Measurements from ENCODE around the gene OVCH2.

Gene OVCH2

DNA sequence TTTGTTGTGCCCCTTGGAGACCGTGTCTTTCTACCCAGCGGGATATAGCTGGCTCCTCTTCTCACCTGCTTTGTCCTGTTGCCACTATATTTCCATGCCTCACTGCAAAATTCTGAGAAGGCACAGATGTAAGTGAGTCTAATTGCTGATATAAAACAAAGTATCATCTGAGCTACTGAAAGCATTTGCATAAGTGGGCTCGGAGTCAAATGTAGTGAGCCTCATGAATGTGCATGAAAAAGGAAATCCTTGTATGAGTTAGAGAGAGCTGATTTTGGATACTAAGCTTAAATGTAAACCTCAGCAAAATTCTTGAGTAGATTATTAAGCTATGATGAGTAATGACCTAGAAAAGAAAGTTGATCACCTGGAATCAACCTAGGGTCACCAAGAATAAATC is 13.9 kb downstream of the OVCH2 start:
- TF ChIP-seq, protein P1, sequence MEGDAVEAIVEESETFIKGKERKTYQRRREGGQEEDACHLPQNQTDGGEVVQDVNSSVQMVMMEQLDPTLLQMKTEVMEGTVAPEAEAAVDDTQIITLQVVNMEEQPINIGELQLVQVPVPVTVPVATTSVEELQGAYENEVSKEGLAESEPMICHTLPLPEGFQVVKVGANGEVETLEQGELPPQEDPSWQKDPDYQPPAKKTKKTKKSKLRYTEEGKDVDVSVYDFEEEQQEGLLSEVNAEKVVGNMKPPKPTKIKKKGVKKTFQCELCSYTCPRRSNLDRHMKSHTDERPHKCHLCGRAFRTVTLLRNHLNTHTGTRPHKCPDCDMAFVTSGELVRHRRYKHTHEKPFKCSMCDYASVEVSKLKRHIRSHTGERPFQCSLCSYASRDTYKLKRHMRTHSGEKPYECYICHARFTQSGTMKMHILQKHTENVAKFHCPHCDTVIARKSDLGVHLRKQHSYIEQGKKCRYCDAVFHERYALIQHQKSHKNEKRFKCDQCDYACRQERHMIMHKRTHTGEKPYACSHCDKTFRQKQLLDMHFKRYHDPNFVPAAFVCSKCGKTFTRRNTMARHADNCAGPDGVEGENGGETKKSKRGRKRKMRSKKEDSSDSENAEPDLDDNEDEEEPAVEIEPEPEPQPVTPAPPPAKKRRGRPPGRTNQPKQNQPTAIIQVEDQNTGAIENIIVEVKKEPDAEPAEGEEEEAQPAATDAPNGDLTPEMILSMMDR (IDR thresholded peaks at IDR 0.05; ENCODE audit: low read depth, low read length, missing control alignments) = no peak
- DNase-seq (ENCODE audit: low read depth) = no peak
- no peak overlapping the region for H3K4me3 ChIP-seq (ENCODE audit: low read depth, low read length)

DNA sequence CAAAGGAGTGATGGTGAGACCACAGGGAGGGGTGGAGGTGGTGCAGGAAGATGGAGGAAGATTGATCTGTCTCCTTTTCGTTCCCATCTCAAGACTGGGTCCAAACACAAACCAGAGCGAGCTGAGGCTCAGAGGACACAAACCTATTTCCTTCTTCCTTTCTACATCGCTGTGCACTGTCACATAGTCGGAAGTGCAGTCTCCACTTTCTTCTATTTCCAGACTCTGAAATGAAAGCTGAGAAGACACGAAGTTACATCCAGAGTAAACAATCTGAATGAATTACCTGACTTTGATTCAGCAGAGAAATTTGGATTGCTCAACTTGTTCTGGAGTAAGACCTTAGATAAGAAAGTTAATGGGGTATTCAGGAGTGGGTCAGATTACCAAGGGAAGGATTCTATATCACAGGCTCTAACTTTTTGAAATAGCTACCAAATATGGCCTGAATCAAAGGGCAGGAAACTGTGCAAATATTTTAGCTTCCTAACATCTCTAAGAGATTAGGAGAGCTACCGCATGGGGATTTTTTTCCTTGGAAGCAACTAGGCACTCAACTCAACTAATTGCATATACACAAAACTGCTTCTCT is 14.4 kb downstream of the OVCH2 start:
- H3K4me3 ChIP-seq (ENCODE audit: low read depth, low read length) = no peak overlapping the region
- TF ChIP-seq, protein P1 (IDR thresholded peaks at IDR 0.05; ENCODE audit: low read depth, low read length, missing control alignments) = no peak
- DNase-seq (ENCODE audit: low read depth) = no peak

DNA sequence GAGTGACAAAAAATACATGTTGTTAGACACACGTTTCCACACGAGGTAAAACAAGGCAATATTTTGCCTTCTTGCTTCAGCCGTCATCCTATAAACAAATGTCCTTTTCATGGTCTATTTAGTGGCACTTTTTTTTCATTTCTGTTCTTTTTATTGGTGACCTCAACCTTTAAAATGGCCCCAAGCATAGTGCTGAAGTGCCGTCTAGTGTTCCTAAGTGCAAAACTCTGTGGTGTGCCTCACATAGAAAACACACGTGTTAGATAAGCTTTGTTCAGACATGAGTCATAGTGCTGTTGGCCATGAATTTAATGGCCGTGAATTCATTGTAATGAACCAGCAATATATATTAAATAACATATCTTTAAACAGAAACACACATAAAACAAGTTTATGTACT is 15.6 kb downstream of the OVCH2 start:
- no peak overlapping the region for H3K4me3 ChIP-seq (ENCODE audit: low read depth, low read length)
- TF ChIP-seq, protein P1 (IDR thresholded peaks at IDR 0.05; ENCODE audit: low read depth, low read length, missing control alignments) = no peak
- no peak for DNase-seq (ENCODE audit: low read depth)

DNA sequence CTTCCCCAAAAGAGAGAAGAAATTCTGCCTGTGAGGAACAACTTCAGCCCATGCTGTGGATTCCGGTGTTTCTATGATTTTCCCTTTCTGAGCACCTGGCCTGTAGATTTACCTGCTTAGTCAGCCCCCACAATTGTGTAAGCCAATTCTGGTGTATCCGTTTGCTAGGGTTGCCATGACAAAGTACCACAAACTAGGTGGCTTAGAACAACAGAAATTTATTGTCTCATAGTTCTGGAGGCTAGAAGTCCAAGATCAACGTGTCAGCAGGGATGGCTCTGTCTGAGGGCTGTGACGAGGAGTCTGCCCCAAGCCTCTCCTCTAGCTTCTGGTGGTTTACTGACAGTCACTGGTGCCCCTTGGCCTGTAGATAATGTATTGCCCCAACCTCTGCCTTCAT is 17.0 kb downstream of the OVCH2 start:
- TF ChIP-seq, protein P1 (IDR thresholded peaks at IDR 0.05; ENCODE audit: low read depth, low read length, missing control alignments) = no peak
- DNase-seq (ENCODE audit: low read depth) = no peak
- no peak overlapping the region for H3K4me3 ChIP-seq (ENCODE audit: low read depth, low read length)

DNA sequence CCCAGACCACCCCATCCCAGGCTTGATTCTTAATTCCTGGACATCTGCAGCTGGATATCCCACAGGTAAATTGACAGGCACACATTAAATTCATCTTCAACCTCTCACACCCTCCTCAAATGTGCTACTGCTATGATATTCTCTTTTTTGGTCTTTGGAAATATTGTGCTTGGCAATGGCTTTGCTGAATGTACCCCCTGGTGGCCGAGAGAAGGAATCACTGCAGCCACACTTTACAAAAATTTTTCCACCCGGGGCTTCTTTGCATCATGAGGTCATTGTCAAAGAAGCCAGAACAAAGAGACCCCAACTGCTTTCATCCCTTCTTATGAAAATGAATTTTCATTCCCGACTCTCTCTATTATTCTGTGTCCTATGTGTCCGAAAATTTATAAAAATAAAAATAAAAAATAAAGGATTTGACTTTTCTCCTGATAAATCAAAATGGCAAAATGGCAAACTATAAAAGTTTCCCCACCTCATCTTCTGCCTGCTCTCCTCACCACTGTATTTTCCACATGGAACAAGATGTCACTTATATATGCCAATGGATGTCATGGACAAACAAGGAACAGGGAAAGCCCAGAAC is 17.9 kb downstream of the OVCH2 start:
- no peak overlapping the region for H3K4me3 ChIP-seq (ENCODE audit: low read depth, low read length)
- TF ChIP-seq, protein P1 (IDR thresholded peaks at IDR 0.05; ENCODE audit: low read depth, low read length, missing control alignments) = peak; percentile 81
- DNase-seq (ENCODE audit: low read depth) = no peak

DNA sequence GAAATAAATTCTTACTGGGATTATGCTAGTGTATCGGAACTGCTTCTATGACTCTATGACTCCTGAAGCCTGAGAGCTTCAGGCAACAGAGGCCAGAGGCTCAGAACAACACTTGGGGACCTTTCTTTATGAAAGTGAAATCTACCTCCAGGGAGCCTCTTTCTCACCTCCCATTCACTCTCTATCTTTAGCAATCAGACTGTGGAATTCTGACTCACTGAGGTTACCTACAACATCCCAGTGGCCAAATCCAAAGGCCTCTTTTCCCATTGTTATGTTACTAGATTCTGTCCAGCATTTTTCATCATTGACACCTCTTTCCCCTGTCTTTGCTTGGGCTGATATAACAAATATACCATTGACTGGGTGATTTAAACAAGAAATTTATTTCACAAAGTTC is 18.9 kb downstream of the OVCH2 start:
- TF ChIP-seq, protein P1 (IDR thresholded peaks at IDR 0.05; ENCODE audit: low read depth, low read length, missing control alignments) = no peak
- no peak for DNase-seq (ENCODE audit: low read depth)
- H3K4me3 ChIP-seq (ENCODE audit: low read depth, low read length) = no peak overlapping the region

DNA sequence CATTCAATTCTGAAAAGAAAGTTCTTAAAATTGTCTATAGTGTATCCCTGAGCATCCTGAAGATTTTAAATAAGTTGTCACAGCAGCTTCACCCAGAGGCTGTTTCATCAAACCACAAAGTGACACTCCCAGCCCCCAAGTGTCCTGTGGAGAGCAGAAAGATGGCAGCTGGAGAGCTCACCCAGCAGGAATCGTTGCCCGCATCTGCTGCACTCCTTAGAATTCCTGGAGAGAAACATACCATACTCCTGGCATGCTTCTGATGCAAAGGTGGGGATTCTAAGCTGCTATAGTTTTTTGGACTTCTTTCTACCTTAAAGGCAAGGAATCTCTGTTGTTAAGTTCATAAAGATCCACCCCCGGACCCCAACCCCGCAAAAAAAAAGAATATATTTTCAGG is 19.5 kb downstream of the OVCH2 start:
- TF ChIP-seq, protein P1 (IDR thresholded peaks at IDR 0.05; ENCODE audit: low read depth, low read length, missing control alignments) = no peak
- no peak for DNase-seq (ENCODE audit: low read depth)
- no peak overlapping the region for H3K4me3 ChIP-seq (ENCODE audit: low read depth, low read length)
